Body of pancreas (tissue), 4 donors: Measurements from ENCODE around the gene EYS.

Experiments used
- CTCF ChIP-seq, 7 experiments: fragments of 450-650 bp in 4 of 7; fragments of 200-600 bp in 3 of 7; sonication (generic) in 3 of 7; IDR thresholded peaks; one replicate each; pipeline ENCODE4 v1.5.1; 2016 to 2019; ENCODE audit warnings: antibody characterized with exemption in 7 of 7
- POLR2A ChIP-seq, 3 donors: fragments of 450-650 bp; IDR thresholded peaks; one replicate each; pipeline ENCODE4 v1.6.1; 2016; ENCODE audit warnings: antibody characterized with exemption in 3 of 3, mild to moderate bottlenecking in 2 of 3

GRCh38 chr6:64186592-64186991 is 1520.4 kb downstream of the EYS start:
- TF ChIP-seq POLR2A (IDR thresholded peaks at IDR 0.05) (no peak), CTCF (IDR thresholded peaks at IDR 0.05) (no peak)
